Keratinocyte (primary cell): Measurements from ENCODE around the gene ADGRB2.

ENCODE experiments used
- CTCF ChIP-seq, 3 experiments: IDR thresholded peaks in 1 of 3; conservative IDR thresholded peaks in 1 of 3; optimal IDR thresholded peaks in 1 of 3; 2 replicates in 2 of 3; 3 replicates in 1 of 3; pipeline versions ENCODE3 to v1.5.1; 2011; ENCODE audit warnings: low read length in 3 of 3, mild to moderate bottlenecking in 3 of 3, moderate library complexity in 2 of 3, control low read depth in 1 of 3, inconsistent platforms in 1 of 3; ENCODE audit not compliant: insufficient read depth in 2 of 3; ENCODE audit errors: extremely low read depth in 1 of 3
- EZH2 ChIP-seq: IDR thresholded peaks from one replicate; pipeline ENCODE4 v1.6.1; 2012; ENCODE audit warnings: inconsistent platforms, mild to moderate bottlenecking, low read length, moderate library complexity

GRCh38 chr1:31795801-31796621 lies 31.9 kb upstream of the ADGRB2 start:
- no peak for TF ChIP-seq CTCF (optimal IDR thresholded peaks at IDR 0.05 in 1 of 3, IDR thresholded peaks at IDR 0.05 in 1 of 3, conservative IDR thresholded peaks at IDR 0.05 in 1 of 3; ENCODE audit: extremely low read depth in 1 of 3, insufficient read depth in 2 of 3, low read length in 3 of 3)
- TF ChIP-seq EZH2: no peak
